MM.1S (cell line): ENCODE measurements around the gene C19orf67.

Experiments used
- DNase-seq: peaks from one replicate; pipeline ENCODE4 v3.0.0-alpha.2; 2015
- H2AFZ ChIP-seq: fragments of 300-600 bp; sonication (generic); 2 replicates; pipeline ENCODE4 v1.6.0; 2016; ENCODE audit warnings: antibody characterized with exemption, low read length
- H3F3A ChIP-seq: fragments of 300-600 bp; sonication (generic); 2 replicates; pipeline ENCODE4 v1.6.1; 2016; ENCODE audit warnings: mild to moderate bottlenecking, antibody characterized with exemption, low read length, moderate library complexity, mixed read lengths; ENCODE audit not compliant: insufficient read depth
- H3K27ac ChIP-seq: fragments of 300-600 bp; sonication (generic); 2 replicates; pipeline ENCODE4 v1.5.1; 2016; ENCODE audit warnings: mild to moderate bottlenecking, low read length
- H3K27me3 ChIP-seq: fragments of 300-600 bp; sonication (generic); replicated peaks from 2 replicates; pipeline ENCODE4 v1.6.0; 2016; ENCODE audit warnings: low read length; ENCODE audit not compliant: insufficient read depth
- H3K36me3 ChIP-seq: fragments of 300-600 bp; sonication (generic); replicated peaks from 2 replicates; pipeline ENCODE4 v1.6.1; 2016; ENCODE audit warnings: mild to moderate bottlenecking, low read length, mixed read lengths; ENCODE audit not compliant: insufficient read depth
- H3K4me1 ChIP-seq: fragments of 300-600 bp; sonication (generic); 2 replicates; pipeline ENCODE4 v1.6.1; 2016; ENCODE audit warnings: low read length, mixed read lengths
- H3K4me2 ChIP-seq: fragments of 300-600 bp; sonication (generic); 2 replicates; pipeline ENCODE4 v1.6.0; 2016; ENCODE audit warnings: low read depth, low read length
- H3K4me3 ChIP-seq: fragments of 300-600 bp; sonication (generic); 2 replicates; pipeline ENCODE4 v1.5.1; 2016; ENCODE audit warnings: low read length, mixed read lengths
- H3K79me2 ChIP-seq: fragments of 300-600 bp; sonication (generic); 2 replicates; pipeline ENCODE4 v1.6.1; 2016; ENCODE audit warnings: mixed run types, low read length, mixed read lengths
- H3K9ac ChIP-seq: fragments of 300-600 bp; sonication (generic); 2 replicates; pipeline ENCODE4 v1.6.1; 2016; ENCODE audit warnings: low read length, mixed read lengths
- H3K9me2 ChIP-seq: fragments of 300-600 bp; sonication (generic); replicated peaks from 2 replicates; pipeline ENCODE4 v1.6.1; 2016; ENCODE audit warnings: mild to moderate bottlenecking, low read length, mixed read lengths; ENCODE audit not compliant: insufficient read depth
- H3K9me3 ChIP-seq: fragments of 300-600 bp; sonication (generic); replicated peaks from 2 replicates; pipeline ENCODE4 v1.6.1; 2016; ENCODE audit warnings: mild to moderate bottlenecking, low read length, mixed read lengths; ENCODE audit not compliant: insufficient read depth
- H4K20me1 ChIP-seq: fragments of 300-600 bp; sonication (generic); 2 replicates; pipeline ENCODE4 v1.6.1; 2016; ENCODE audit warnings: mild to moderate bottlenecking, low read length, moderate library complexity, mixed read lengths; ENCODE audit not compliant: insufficient read depth
- CTCF ChIP-seq: fragments of 300-600 bp; sonication (generic); IDR thresholded peaks from 2 replicates; pipeline ENCODE4 v1.5.1; 2016; ENCODE audit warnings: antibody characterized with exemption, low read length, mixed read lengths
- EZH2 ChIP-seq: fragments of 300-600 bp; sonication (generic); optimal IDR thresholded peaks from 2 replicates; pipeline ENCODE3; 2017; ENCODE audit warnings: low read depth, mild to moderate bottlenecking, antibody characterized with exemption, low read length, mixed read lengths
- EZH2phosphoT487 ChIP-seq: fragments of 300-600 bp; sonication (generic); IDR thresholded peaks from 2 replicates; pipeline ENCODE4 v1.6.1; 2018; ENCODE audit warnings: antibody characterized with exemption, low read length

Gene C19orf67

GRCh38 chr19:14053500-14053899, 32.1 kb downstream of the C19orf67 start:
- H3K9me2 ChIP-seq: no peaks in the 10 kb centered on the region
- H3K4me1 ChIP-seq: no peaks in the 10 kb centered on the region
- H4K20me1 ChIP-seq: no peaks in the 10 kb centered on the region
- no peak overlapping the region for H3K27ac ChIP-seq
- no peak overlapping the region for H3K4me2 ChIP-seq
- H3K9ac ChIP-seq: no peak overlapping the region
- H3K27me3 ChIP-seq: peaks cover 17% of the 10 kb centered on the region
- H3K79me2 ChIP-seq: no peaks in the 10 kb centered on the region
- H3F3A ChIP-seq: no peaks in the 10 kb centered on the region
- no peaks in the 10 kb centered on the region for H3K9me3 ChIP-seq
- no peaks in the 10 kb centered on the region for H3K36me3 ChIP-seq
- H3K4me3 ChIP-seq: no peak overlapping the region
- DNase-seq: no peak
- no peak overlapping the region for H2AFZ ChIP-seq
- TF ChIP-seq EZH2 (no peak), EZH2phosphoT487 (no peak), CTCF (no peak)

DNA sequence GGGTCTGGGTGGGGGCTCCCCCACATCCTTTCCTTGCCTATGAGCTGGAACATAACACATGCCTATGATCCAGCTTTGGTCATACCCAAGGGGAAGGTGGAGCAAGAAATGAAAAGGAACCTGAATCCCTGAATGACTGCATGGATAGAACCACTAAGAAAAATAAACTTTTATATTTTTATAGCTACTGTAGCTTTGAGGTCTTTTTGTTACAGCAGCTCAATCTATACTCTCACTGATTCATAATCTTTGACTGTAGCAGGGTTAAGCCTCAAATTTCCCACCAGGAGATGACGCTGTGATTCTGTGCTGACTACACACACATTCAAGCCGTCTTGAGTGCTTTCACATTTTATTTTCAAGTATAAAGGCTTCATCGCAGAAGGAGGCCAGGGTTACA, 32.6 kb downstream of the C19orf67 start:
- H3K36me3 ChIP-seq: no peaks in the 10 kb centered on the region
- H3K27me3 ChIP-seq: peaks cover 12% of the 10 kb centered on the region
- H3K9ac ChIP-seq: no peak overlapping the region
- H3K4me3 ChIP-seq: no peak overlapping the region
- no peaks in the 10 kb centered on the region for H3K9me3 ChIP-seq
- no peak for DNase-seq
- no peaks in the 10 kb centered on the region for H3K79me2 ChIP-seq
- no peak overlapping the region for H2AFZ ChIP-seq
- no peak overlapping the region for H3K27ac ChIP-seq
- H3K4me1 ChIP-seq: no peaks in the 10 kb centered on the region
- no peaks in the 10 kb centered on the region for H3K9me2 ChIP-seq
- H3F3A ChIP-seq: no peaks in the 10 kb centered on the region
- H4K20me1 ChIP-seq: no peaks in the 10 kb centered on the region
- no peak overlapping the region for H3K4me2 ChIP-seq
- no peak for TF ChIP-seq CTCF
- TF ChIP-seq EZH2phosphoT487: no peak
- TF ChIP-seq EZH2: no peak

- Histone ChIP-seq H3K36me3 (no peaks in the 10 kb centered on the region), H3K4me2 (no peak overlapping the region), H3F3A (no peaks in the 10 kb centered on the region), H3K4me3 (no peak overlapping the region), H3K4me1 (no peaks in the 10 kb centered on the region), H3K9me3 (no peaks in the 10 kb centered on the region), H3K27ac (no peak overlapping the region), H3K79me2 (no peaks in the 10 kb centered on the region), H2AFZ (no peak overlapping the region), H4K20me1 (no peaks in the 10 kb centered on the region), H3K9ac (no peak overlapping the region), H3K9me2 (no peaks in the 10 kb centered on the region), H3K27me3 (peaks cover 8% of the 10 kb centered on the region; the same call in 1 of the 2 replicates)
- DNase-seq: no peak
- TF ChIP-seq EZH2 (no peak), EZH2phosphoT487 (no peak), CTCF (no peak)
These were observed 33.1 kb downstream of the C19orf67 start for GRCh38 chr19:14052470-14052869.
